Measurements from ENCODE around the gene HS6ST1.
"Not testable (repeated sequence)": the region's sequence is repeated elsewhere in the genome, so short reads cannot be mapped to it uniquely, and the experiment has no call there.

GRCh38 chr2:128317899-128318225, 806 bp downstream of the HS6ST1 start:
- not testable (repeated sequence) for TF ChIP-seq CTCF, POLR2A (IDR thresholded peaks at IDR 0.05)

Data from right lobe of liver (tissue), 4 donors.